ENCODE measurements around the gene MAPK12. TPM values are rescaled to one million over a fixed set of nuclear protein-coding genes. Genes with fewer than 3 reads are reported as not detected.

Gene MAPK12
- total RNA-seq, 4 donors from 2014 or later = 12.3 to 32.0 (median 24.1) TPM

DNA sequence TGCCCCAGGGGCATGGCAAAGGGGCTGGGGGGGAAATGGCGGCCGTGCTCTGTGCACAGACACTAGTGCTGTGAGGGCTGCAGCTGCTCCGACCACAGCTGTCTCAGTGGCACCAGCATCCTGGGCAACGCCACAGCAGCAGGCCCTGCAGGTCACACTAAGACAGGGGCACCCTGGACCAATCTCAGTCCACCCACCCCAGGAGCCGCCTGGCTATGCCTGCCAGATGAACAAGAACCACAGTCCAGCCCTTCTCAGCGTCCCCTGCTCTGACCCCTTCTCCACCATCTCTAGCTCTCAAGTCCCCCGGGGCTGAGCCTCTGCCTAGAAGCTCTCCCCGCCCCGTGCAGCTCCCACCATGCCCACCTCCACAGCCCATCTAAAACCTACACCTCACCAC is 33.1 kb downstream of the MAPK12 start:
- Histone ChIP-seq H3K9me3 (no peaks in the 10 kb centered on the region), H3K27me3 (no peaks in the 10 kb centered on the region), H3K36me3 (peaks cover 0 to 91% (median 7%) of the 10 kb centered on the region in 3 donors), H3K4me1 (no peaks in the 10 kb centered on the region), H3K4me3 (no peak overlapping the region), H3K27ac (no peak overlapping the region)
- WGBS, 2 donors = 87 to 89% methylated on average over 8 to 9 of the region's 9 CpGs
- TF ChIP-seq EP300 (IDR thresholded peaks at IDR 0.05) (no peak), CTCF (IDR thresholded peaks at IDR 0.05) (no peak), POLR2A (IDR thresholded peaks at IDR 0.05) (no peak)
- no peak for DNase-seq (ENCODE audit: low spot score in 2 of 2)

GRCh38 chr22:50227579-50228215 is 33.8 kb downstream of the MAPK12 start:
- no peak for DNase-seq (ENCODE audit: low spot score in 2 of 2)
- no peak for TF ChIP-seq CTCF (IDR thresholded peaks at IDR 0.05)
- TF ChIP-seq EP300 (IDR thresholded peaks at IDR 0.05) = no peak
- TF ChIP-seq POLR2A (IDR thresholded peaks at IDR 0.05) = no peak
- Histone ChIP-seq H3K9me3 (no peaks in the 10 kb centered on the region), H3K4me1 (no peaks in the 10 kb centered on the region), H3K27ac (no peak overlapping the region), H3K36me3 (peaks cover 0 to 91% (median 12%) of the 10 kb centered on the region in 3 donors), H3K4me3 (no peak overlapping the region), H3K27me3 (no peaks in the 10 kb centered on the region)
- 93 to 95% methylated on average over 18 to 21 of the region's 25 CpGs for WGBS, 2 donors

DNA sequence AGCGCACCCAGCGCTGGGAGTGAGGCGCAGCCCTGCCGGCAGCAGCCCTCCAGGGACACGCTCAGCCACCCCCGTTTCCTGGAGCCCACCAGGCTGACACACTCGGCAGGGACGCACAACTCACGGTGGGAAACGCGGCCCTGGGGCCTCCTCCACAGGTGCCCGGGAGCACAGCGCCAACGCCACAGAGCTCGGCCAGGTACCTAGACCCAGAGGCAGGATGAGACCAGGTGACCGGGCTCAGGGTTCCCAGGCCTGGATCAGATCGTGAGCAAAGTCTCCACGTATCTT is 34.7 kb downstream of the MAPK12 start:
- H3K27ac ChIP-seq = no peak overlapping the region
- no peaks in the 10 kb centered on the region for H3K27me3 ChIP-seq
- TF ChIP-seq EP300 (IDR thresholded peaks at IDR 0.05) = no peak
- TF ChIP-seq POLR2A (IDR thresholded peaks at IDR 0.05) = no peak
- TF ChIP-seq CTCF (IDR thresholded peaks at IDR 0.05) = no peak
- no peaks in the 10 kb centered on the region for H3K9me3 ChIP-seq
- no peaks in the 10 kb centered on the region for H3K4me1 ChIP-seq
- 86 to 91% methylated on average over 10 to 18 of the region's 18 CpGs for WGBS, 2 donors
- no peak overlapping the region for H3K4me3 ChIP-seq
- H3K36me3 ChIP-seq = peaks cover 0 to 91% (median 21%) of the 10 kb centered on the region in 3 donors
- no peak for DNase-seq (ENCODE audit: low spot score in 2 of 2)

DNA sequence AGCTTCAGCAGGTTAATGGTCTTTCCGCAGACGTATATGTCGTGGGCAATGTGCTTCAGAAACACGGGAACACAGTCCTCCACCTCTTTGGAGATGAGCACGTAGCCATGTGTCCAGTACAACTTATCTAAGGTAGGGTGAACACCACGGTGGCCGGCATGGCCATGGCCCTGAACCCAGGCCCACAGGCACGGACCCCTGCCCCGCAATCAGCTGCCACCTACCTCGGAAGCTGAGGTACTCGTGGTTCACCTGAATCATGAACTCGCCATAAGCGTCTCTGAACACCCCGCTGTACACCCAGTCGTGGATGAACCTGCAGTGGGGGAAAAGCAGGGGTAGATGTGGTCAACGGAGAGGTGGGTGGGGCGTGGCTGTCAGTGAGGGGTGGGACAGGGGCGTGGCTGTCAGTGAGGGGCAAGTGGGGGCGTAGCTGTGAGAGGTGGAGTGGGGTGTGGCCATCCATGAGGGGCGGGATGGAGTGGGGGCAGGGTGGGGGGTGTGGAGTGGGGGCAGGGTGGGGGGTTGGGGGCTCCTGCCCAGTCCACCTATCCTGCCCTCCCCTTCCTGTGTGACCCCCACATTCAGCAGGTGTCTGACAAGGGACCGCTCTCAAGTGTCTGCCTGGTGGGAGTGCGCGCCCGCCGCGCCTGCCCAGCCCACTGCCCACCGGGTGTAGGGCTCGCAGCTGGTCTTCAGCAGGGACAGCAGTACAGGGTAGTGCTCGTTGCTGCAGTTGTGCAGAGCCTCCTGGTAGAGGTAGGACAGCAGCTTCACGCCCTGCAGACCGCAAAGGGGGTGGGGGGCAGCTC is 35.2 kb downstream of the MAPK12 start:
- TF ChIP-seq CTCF (IDR thresholded peaks at IDR 0.05) = no peak
- TF ChIP-seq POLR2A (IDR thresholded peaks at IDR 0.05) = no peak
- no peak for TF ChIP-seq EP300 (IDR thresholded peaks at IDR 0.05)
- no peaks in the 10 kb centered on the region for H3K27me3 ChIP-seq
- no peak overlapping the region for H3K4me3 ChIP-seq
- no peak overlapping the region for H3K27ac ChIP-seq
- H3K36me3 ChIP-seq = peaks cover 0 to 91% (median 27%) of the 10 kb centered on the region in 3 donors
- no peak for DNase-seq (ENCODE audit: low spot score in 2 of 2)
- 88 to 91% methylated on average over 26 to 27 of the region's 31 CpGs for WGBS, 2 donors
- no peaks in the 10 kb centered on the region for H3K9me3 ChIP-seq
- H3K4me1 ChIP-seq = no peaks in the 10 kb centered on the region
